ENCODE data around the gene RNF207.

- TF ChIP-seq ZNF274 (IDR thresholded peaks at IDR 0.05; ENCODE audit: low read depth, low read length) (no peak), SUZ12 (IDR thresholded peaks at IDR 0.05; ENCODE audit: extremely low read depth, insufficient read depth, insufficient read length) (no peak)
Observed at GRCh38 chr1:6243993-6244392, 38.1 kb downstream of the RNF207 start, which contains the start of gene HES3.

Data from NT2/D1 (cell line).